HL-60 (cell line): Measurements from ENCODE around the gene AASDH.

Experiments
- GABPA ChIP-seq: IDR thresholded peaks from 2 replicates; pipeline ENCODE4 v1.6.1; 2012; ENCODE audit warnings: low read depth
- POLR2AphosphoS5 ChIP-seq: IDR thresholded peaks from 2 replicates; pipeline ENCODE4 v1.6.1; 2012; ENCODE audit warnings: low read depth
- SPI1 ChIP-seq: IDR thresholded peaks from 2 replicates; pipeline ENCODE4 v1.6.1; 2012; ENCODE audit warnings: low read depth, mild to moderate bottlenecking, borderline replicate concordance
- TF ChIP-seq, protein P1 (sequence below): IDR thresholded peaks from one replicate; pipeline ENCODE4 v1.5.1; 2011; ENCODE audit warnings: low read length, control low read depth, inconsistent platforms; ENCODE audit not compliant: insufficient read depth
- TF ChIP-seq, protein P2 (sequence below): IDR thresholded peaks from 2 replicates; pipeline ENCODE4 v1.6.1; 2012; ENCODE audit warnings: low read depth; ENCODE audit not compliant: insufficient replicate concordance

DNA sequence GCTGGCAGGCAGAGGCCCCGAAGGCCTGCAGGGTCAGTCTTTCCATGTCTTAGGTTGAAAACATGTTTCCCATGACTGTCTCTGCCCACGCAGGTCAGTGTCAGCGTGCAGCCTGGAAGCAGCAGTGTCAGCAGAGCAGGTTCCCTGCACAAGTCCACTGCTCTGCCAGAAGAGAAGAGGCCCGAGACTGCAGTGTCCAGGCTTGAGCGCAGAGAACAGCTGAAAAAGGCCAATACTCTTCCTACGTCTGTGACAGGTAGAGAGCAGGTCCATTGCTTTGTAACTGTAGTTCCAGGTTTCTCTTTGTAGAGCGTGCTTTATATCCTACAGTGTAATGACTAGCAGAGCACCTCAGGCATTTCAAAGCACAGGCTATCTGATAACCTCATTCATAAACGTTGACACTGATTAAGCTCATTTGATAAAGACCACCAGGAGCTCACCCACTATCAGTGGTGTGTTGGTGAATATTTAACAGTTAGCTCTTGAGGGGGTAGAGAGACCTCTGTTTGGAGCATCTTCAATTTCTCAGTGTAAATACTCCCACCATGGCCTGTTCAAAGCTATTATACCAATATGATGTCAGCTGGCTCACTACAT is 63.2 kb downstream of the AASDH start:
- TF ChIP-seq POLR2AphosphoS5 (no peak), GABPA (no peak), SPI1 (no peak)
- TF ChIP-seq, protein P1, sequence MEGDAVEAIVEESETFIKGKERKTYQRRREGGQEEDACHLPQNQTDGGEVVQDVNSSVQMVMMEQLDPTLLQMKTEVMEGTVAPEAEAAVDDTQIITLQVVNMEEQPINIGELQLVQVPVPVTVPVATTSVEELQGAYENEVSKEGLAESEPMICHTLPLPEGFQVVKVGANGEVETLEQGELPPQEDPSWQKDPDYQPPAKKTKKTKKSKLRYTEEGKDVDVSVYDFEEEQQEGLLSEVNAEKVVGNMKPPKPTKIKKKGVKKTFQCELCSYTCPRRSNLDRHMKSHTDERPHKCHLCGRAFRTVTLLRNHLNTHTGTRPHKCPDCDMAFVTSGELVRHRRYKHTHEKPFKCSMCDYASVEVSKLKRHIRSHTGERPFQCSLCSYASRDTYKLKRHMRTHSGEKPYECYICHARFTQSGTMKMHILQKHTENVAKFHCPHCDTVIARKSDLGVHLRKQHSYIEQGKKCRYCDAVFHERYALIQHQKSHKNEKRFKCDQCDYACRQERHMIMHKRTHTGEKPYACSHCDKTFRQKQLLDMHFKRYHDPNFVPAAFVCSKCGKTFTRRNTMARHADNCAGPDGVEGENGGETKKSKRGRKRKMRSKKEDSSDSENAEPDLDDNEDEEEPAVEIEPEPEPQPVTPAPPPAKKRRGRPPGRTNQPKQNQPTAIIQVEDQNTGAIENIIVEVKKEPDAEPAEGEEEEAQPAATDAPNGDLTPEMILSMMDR, result no peak
- TF ChIP-seq, protein P2, sequence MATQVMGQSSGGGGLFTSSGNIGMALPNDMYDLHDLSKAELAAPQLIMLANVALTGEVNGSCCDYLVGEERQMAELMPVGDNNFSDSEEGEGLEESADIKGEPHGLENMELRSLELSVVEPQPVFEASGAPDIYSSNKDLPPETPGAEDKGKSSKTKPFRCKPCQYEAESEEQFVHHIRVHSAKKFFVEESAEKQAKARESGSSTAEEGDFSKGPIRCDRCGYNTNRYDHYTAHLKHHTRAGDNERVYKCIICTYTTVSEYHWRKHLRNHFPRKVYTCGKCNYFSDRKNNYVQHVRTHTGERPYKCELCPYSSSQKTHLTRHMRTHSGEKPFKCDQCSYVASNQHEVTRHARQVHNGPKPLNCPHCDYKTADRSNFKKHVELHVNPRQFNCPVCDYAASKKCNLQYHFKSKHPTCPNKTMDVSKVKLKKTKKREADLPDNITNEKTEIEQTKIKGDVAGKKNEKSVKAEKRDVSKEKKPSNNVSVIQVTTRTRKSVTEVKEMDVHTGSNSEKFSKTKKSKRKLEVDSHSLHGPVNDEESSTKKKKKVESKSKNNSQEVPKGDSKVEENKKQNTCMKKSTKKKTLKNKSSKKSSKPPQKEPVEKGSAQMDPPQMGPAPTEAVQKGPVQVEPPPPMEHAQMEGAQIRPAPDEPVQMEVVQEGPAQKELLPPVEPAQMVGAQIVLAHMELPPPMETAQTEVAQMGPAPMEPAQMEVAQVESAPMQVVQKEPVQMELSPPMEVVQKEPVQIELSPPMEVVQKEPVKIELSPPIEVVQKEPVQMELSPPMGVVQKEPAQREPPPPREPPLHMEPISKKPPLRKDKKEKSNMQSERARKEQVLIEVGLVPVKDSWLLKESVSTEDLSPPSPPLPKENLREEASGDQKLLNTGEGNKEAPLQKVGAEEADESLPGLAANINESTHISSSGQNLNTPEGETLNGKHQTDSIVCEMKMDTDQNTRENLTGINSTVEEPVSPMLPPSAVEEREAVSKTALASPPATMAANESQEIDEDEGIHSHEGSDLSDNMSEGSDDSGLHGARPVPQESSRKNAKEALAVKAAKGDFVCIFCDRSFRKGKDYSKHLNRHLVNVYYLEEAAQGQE, result no peak
